ENCODE results near the gene TRIM60.
"Not testable (repeated sequence)": the region's sequence is repeated elsewhere in the genome, so short reads cannot be mapped to it uniquely, and the experiment has no call there.

TRIM60 gene

DNA sequence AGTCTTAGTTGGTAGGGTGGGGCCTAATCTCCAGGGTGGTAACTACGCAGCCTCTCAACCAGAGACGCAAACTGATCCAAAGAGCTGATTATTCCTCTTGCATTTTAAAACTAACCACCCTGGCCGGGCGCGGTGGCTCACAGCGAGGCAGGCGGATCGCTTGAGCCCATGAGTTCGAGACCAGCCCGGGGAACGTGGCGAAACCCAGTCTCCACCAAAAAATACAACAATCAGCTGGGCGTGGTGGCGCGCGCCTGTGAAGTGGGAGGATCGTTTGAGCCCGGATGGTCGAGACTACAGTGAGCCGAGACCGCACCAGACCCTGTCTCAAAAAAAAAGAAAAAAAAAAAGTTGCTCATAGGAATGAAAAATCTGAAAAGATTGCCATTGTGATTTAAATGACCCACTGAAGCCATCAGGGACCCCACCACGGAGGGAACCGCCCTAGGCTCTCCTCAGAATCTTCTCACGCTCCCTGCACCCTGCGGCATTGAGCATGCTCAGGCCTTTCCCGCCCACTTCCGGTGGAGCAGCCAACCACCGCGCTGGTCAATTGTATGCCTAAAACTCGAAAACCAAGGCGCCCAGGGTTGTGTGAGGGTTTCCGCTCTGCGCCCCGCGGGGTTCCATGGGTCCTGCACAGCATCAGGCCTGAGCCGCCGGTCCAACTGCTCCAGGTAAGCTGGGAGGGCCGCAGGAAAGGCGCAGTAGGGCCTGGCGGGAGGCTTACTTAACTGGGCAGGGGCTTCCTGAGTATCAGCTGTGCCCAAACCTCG lies at the start of gene TRIM60:
Gene TRIM60, plus strand, starts transcription at position 564 of the 776 bp plus-strand sequence. CDS start 8,074 bp downstream, outside the sequence.
- DNase-seq (ENCODE audit: low read depth in 2 of 2): no peak

DNA sequence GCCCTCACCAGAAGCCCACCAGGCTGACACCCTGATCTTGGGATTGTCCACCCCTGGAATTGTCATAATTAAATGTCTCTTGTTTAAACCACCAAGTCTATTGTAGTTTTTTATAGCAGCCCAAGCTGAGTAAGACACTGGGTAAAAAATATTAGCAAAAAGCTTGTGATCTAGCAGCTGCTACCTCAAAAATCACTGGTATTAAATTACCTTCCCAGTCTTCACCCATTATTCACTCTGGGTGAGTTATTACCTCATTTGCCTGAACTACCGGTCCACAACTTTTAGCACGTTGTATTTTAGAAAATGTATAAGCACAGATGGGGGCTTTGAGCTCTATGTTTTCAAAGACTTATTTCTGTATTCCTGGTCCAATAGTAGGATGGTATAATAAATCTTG lies 42.3 kb upstream of the TRIM60 start:
- no peak for DNase-seq (ENCODE audit: low read depth in 2 of 2)

DNA sequence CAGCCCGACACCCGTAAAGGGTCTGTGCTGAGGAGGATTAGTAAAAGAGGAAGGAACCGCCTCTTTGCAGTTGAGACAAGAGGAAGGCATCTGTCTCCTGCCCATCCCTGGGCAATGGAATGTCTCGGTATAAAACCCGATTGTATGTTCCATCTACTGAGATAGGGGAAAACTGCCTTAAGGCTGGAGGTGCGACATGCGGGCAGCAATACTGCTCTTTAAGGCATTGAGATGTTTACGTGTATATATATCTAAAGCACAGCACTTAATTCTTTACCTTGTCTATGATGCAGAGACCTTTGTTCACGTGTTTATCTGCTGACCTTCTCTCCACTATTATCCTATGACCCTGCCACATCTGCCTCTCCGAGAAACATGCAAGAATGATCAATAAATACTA lies 41.0 kb upstream of the TRIM60 start:
- not testable (repeated sequence) for DNase-seq (ENCODE audit: low read depth in 2 of 2)

DNA sequence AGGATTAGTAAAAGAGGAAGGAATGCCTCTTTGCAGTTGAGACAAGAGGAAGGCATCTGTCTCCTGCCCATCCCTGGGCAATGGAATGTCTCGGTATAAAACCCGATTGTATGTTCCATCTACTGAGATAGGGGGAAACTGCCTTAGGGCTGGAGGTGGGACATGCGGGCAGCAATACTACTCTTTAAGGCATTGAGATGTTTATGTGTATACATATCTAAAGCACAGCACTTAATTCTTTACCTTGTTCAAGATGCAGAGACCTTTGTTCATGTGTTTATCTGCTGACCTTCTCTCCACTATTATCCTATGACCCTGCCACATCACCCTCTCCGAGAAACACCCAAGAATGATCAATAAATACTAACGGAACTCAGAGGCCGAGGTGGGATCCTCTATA lies 35.7 kb upstream of the TRIM60 start:
- DNase-seq (ENCODE audit: low read depth in 2 of 2): not testable (repeated sequence)

DNA sequence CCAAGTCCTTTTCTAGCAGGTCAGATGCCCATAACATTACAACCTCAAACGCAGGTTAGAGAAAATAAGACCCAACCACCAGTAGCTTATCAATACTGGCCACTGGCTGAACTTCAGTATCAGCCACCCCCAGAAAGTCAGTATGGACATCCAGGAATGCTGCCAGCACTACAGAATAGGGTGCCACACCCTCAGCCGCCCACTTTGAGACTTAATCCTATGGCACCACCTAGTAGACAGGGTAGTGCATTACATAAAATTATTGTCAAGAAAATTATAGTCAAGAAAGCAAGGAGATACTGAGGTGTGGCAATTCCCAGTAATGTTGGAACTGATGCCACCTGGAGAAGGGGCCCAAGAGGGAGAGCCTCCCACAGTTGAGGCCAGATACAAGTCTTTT lies 34.5 kb upstream of the TRIM60 start:
- no peak for DNase-seq (ENCODE audit: low read depth in 2 of 2)

DNA sequence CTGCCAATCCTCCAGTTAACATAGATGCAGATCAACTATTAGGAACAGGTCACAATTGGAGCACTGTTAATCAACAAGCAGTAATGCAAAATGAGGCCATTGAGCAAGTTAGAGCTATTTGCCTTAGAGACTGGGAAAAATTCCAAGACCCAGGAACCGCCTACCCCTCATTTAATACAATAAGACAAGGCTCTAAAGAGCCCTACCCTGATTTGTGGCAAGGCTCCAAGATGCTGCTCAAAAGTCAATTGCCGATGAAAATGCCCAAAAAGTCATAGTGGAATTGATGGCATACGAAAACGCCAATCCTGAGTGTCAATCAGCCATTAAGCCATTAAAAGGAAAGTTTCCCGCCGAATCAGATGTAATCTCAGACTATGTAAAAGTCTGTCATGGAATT lies 33.9 kb upstream of the TRIM60 start:
- DNase-seq (ENCODE audit: low read depth in 2 of 2): no peak

DNA sequence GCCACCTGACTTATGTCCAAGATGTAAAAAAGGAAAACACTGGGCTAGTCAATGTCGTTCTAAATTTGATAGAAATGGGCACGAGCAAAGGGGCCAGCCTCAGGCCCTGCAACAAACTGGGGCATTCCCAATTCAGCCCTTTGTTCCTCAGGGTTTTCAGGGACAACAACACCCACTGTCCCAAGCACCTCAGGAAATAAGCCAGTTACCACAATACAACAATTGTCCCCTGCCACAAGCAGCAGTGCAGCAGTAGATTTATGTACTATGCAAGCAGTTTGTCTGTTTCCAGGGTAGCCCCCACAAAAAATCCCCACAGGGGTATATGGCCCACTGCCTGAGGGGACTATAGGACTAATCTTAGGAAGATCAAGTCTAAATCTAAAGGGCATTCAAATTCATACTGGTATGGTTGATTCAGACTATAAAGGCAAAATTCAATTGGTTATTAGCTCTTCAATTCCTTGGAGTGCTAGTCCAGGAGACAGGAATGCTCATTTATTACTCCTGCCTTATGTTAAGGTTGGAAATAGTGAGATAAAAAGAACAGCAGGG lies 33.2 kb upstream of the TRIM60 start:
- DNase-seq (ENCODE audit: low read depth in 2 of 2): not testable (repeated sequence)

DNA sequence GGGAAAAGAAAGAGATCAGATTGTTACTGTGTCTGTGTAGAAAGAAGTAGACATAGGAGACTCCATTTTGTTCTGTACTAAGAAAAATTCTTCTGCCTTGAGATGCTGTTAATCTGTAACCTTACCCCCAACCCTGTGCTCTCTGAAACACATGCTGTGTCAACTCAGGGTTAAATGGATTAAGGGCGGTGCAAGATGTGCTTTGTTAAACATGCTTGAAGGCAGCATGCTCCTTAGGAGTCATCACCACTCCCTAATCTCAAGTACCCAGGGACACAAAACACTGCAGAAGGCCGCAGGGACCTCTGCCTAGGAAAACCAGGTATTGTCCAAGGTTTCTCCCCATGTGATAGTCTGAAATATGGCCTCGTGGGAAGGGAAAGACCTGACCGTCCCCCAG lies 29.8 kb upstream of the TRIM60 start:
- DNase-seq (ENCODE audit: low read depth in 2 of 2): not testable (repeated sequence)

DNA sequence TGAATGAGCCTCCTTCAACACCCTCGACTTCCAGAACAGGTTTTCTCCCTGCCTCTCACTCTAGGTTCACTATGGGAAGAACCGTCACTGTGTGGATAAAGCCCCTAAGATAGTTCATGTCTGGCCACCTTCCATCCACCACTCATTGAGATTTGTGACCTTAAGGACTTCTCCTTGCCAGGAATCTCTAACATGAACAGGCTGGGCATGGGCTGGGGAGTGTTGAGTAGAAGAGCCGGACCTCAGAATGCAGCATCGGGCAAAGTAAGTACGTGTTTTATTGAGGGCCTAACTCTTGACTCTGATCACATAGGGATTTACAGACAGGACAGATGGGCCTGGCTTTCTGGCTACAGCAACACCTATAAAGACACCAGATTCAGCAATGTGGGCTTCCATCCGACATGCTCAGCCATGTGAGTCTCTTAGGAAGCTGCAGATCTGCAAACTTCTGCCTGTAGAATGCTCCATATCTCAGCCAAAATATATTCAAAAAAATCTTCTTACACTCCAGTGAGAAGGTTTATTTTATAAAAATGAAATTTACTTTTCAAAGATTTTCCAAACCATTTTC lies 26.4 kb upstream of the TRIM60 start:
- DNase-seq (ENCODE audit: low read depth in 2 of 2): no peak

DNA sequence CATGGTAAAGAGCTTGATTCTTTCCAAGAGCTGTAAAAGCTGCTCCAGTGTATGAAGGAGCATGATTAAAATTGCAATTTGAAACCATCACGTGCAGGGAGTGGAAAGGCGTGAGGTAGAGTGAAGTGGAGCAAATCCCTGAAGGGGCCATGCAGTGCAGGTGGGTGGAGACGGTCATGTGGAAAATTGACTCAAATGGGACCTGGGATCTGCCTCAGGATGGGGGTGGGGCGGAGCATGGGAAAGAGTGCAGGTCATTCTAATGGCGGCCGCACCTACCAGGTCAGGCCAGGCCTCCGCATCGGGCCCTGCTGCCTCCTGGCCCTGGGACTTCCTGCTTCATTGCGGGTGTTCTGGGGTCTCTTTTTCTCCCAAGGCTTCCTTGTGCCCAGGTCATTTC lies 25.3 kb upstream of the TRIM60 start:
- no peak for DNase-seq (ENCODE audit: low read depth in 2 of 2)

DNA sequence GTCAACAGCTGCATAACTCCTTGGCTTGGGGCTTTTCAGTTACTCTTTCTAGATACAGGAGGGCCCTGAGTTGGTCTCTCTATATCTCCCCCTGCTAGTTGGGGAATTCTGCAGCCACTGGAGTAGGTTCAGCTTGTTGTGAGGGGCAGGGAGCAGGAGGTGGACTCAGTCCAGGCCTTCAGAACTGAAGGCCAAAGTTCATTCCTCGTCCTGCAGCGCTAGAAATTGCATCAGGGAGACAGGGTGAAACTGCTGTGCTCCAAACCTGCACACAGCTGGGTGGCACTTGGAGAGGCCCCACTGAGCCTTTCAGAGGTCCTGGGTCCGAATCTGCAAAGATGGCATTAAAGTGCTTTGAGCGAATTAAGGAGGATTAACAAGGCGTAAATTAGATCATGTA lies 24.9 kb upstream of the TRIM60 start:
- no peak for DNase-seq (ENCODE audit: low read depth in 2 of 2)

DNA sequence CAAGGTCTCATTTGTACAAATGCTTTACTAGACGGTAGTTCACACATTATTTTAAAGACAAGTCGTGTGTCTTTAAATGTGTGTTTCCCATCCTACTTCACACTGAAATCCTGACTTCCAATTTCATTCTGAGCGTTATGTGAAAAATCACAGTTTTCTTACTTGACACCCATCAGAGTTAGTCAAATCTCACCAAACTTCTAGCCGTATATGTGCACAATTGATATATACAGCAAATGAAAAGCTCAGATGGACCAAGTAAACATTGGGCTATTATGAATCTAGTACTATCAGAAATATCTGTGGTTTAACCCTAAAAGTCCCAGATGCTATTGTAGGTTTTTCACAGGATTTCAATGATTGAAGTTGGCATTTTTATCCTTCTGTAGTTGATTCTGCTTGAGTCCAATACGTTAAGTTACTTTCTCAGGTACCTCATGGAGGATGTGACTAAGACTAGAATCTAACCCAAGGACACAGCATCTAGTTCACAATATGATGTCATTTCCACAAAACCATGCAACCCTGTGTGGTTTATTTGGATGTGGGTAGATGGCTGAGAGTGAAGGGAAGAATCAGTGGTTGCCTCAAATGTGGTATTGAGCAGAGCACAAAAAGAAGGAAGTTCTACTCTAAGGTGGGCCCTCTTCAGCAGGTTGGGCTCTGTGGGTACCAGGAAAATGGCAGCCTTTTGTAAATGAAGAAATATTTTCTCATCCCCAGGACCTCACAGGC lies 22.1 kb upstream of the TRIM60 start:
- DNase-seq (ENCODE audit: low read depth in 2 of 2): no peak

DNA sequence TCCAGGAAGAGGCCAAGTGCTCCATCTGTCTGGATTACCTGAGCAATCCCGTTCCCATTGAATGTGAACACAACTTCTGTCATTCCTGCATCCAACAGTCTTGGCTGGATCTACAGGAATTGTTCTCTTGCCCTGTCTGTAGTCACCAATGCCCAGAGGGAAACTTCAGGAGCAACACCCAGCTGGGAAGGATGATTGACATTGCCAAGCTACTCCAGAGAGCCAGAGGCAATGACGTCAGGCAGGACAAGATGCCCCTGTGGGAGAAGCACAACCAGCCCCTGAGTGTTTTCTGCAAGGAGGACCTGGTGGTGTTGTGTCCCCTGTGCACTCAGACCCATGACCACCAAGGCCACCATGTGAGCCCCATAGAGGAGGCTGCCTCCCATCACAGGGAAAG lies 21.3 kb upstream of the TRIM60 start:
- no peak for DNase-seq (ENCODE audit: low read depth in 2 of 2)

DNA sequence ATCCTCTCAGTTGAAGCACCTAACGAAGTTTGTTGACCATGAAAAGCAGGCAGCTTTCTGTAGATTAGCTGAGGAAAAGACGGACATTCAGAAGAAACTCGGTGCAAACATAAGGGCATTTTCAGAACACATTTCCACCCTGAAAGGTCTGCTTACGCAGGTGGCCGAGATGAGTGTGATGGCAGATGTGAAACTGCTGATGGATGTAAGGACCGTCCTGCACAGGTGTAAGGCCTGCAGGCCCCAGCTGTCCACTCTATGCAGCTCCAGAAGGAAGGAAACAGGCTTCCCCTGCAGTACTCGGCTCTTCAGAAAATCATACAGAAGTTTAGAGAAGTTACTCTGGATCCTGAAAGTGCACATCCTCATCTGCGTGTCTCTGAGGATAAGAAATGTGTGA lies 20.8 kb upstream of the TRIM60 start:
- DNase-seq (ENCODE audit: low read depth in 2 of 2): no peak

DNA sequence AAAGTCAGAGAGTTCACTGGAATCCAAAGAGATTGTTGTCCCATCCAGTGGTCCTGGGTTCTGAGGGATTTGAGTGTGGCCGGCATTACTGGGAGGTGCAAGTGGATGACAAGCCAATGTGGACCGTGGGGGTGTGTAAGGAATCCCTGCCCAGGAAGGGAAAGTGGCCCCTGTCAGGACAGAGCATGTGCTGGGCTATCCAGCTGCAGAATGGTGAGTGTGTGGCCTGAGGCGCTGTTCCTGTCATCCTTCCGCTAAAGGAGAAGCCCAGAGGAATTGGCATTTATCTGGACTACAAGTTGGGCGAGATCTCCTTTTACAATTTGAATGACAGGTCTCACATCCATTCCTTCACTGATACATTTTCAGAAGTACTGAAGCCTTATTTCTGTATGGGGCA lies 20.4 kb upstream of the TRIM60 start:
- DNase-seq (ENCODE audit: low read depth in 2 of 2): no peak

DNA sequence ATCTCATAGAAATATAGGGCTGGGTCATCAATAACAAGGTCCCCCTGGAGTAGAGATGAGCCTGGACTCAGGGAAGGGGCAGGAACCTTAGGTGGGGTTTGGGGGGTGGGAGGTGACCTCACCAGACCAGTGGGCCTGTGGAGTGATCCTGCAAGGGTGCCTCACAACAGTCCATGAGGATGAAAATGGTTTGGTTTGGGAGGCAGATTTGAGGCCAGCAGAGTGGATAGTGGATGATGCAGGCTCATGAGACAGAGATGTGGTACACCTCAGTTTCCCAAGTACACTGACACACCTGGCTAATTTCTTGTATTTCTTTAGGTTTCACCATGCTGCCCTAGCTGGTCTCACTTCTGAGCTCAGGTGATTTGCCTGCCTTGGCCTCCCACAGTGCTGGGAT lies 18.1 kb upstream of the TRIM60 start:
- no peak for DNase-seq (ENCODE audit: low read depth in 2 of 2)

DNA sequence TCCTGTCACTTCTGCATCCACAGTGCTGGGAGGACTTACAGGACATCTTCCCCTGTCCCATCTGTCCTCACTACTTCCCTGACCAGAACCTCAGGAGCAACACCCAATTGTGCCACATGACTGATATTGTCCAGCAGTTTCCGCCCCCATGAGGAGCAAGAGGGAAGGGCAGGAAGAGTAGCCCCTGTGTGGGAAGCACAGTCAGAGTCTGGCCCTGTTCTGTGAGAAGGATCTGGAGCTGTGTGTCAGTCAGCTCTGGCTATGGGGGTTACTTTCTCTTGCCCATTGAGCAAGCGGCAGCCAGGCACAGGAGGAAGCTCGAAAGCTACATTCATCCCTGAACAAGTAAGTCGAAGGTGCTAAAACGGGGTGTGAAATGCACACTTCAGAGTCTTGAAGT lies 14.8 kb upstream of the TRIM60 start:
- DNase-seq (ENCODE audit: low read depth in 2 of 2): no peak

DNA sequence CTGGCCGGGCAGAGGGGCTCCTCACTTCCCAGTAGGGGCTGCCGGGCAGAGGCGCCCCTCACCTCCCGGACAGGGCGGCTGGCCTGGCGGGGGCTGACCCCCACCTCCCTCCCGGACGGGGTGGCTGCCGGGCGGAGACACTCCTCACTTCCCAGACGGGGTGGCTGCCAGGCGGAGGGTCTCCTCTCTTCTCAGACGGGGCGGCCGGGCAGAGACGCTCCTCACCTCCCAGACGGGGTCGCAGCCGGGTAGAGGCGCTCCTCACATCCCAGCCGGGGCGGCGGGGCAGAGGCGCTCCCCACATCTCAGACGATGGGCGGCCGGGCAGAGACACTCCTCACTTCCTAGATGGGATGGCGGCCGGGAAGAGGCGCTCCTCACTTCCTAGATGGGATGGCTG lies 11.8 kb upstream of the TRIM60 start:
- not testable (repeated sequence) for DNase-seq (ENCODE audit: low read depth in 2 of 2)

DNA sequence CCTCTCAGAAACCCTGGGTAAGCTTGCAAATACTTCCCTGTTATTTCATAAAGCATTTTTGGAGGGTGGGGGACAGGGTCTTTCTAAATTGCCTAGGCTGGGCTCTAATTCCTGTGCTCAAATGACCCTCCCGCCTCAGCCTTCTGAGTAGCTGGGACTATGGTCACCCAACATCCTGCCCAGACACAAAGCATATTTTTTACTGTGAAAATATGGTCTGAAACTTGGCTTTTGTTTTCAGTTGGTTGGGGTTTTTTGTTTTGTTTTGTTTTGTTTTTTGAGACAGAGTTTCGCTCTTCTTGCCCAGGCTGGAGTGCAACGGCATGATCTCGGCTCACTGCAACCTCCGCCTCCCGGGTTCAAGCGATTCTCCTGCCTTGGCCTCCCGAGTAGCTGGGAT lies 6.0 kb upstream of the TRIM60 start:
- DNase-seq (ENCODE audit: low read depth in 2 of 2): not testable (repeated sequence)

DNA sequence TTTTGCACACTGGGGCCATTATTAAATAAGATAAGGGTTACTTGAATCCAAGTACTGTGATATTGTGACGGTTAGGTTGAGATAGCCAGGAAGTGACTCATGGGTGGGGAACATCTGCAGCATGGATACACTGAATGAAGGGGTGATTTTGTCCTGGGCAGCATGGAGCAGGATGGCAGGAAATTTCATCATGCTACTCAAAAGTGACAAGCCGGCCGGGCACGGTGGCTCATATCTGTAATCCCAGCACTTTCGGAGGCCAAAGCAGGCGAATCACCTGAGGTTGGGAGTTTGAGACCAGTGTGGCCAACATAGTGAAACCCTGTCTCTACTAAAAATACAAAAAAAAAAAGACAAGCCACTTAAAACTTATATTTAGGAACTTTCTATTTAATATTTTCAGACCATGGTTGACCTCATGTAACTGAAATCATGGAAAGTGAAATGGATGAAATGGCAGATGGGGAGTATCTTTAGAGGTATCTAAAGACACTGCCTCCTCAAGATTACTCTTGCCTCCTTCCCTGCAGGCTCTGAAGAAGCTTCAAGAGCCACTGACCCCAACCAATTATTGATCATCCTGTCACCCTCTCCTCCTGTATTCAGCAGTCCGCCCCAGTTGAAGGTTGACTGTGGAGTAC lies 3.9 kb upstream of the TRIM60 start:
- no peak for DNase-seq (ENCODE audit: low read depth in 2 of 2)

DNA sequence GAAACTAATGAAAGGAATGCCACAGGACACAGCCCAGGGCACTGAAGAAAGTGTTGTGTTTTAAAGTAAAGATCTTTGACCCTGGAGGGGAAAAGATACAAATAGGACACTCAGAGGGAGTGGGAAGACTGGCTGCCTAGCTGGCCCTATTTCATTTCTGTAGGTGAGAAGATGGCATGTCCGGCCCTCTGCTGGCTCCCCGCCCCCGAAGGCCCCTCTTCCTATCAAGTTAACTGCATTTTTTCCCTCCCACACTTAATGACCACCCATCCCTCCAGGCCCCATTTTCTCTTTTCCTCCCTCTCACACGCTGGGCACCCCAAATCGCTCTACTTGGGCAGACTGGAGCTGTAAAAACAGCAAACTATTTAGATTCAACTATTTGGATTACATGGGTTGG lies 16.4 kb downstream of the TRIM60 start:
- no peak for DNase-seq (ENCODE audit: low read depth in 2 of 2)

DNA sequence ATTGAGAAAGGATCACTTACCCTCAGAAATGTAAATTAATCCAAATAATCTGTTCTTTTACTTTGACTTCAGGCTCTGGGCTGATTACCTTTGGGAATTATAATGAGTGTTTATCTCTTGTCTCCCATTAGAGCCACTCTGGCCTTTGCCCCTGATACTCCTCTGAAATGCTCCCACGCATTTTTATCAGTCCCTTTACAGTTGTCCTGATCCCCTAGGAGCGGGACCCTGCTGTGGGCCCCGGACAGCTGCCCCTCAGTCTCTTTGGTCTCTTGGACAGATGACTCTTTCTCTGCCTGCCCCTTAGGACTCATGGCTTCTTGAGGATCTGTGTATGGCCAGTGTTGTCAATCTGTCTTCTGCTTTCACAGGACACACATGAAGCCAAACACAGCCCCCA lies 20.8 kb downstream of the TRIM60 start:
- no peak for DNase-seq (ENCODE audit: low read depth in 2 of 2)
